Hematopoietic multipotent progenitor cell treated with erythropoietin and hydrocortisone succinate and interleukin-3 and kit ligand, for 17 days (in vitro differentiated cells): ENCODE measurements around the gene GBE1.
A peak's percentile ranks its signal among the peaks of the same experiment; 100 is the strongest.
"Not testable (repeated sequence)": the region's sequence is repeated elsewhere in the genome, so short reads cannot be mapped to it uniquely, and the experiment has no call there.

ENCODE experiments used
- DNase-seq: peaks from one replicate; pipeline ENCODE4 v3.0.0-alpha.2; 2015; ENCODE audit warnings: low spot score

The GBE1 gene

DNA sequence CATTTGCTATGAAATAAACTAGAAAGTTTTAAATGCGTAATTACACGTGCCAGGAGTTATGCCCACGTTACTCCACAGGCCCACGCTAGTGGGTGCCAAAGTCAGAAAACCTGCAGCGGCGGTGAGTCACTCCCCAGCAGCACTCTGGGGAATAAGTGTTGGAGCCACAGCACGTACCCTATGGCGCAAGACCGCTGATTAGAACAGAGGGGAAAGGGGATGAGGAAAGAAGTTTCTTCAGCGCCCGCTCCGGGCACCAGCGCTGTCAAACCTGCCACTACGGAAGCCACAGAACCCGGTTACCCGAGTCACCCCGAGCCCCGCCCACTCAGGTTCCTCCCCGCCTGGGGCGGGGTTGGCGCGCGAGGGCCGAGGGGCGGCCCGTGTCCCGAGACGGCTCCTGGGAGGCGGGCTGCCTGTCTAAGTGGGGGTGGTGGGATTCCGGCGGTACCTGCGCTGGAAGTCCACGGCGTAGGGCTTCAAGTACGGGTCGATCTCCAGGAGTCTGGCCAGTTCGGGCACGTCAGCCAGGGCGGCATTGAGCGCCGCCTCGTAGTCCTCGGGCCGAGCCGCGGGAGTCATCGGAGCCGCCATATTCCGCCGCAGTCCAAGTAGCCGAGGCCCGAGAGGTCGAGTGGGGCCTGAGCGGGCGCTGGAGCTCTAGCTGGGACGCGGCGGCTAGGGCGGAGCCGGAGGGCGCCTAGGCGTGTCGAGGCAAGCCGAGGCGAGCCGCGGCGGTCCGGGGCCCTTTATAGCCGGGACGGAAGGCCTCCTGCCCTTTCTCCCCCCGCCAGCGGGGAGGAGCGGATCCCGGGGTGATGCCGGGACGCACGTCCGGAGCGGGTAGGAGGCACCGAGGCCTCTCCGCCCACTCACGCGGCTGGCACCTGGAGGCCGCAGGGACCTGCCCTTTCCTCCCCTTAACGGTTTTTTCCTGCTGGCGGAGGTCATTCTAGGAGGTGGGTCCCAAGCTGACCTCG is at the start of gene GBE1:
TSS of gene GBE1 (minus strand) at position 722 of the 980 bp plus-strand sequence. CDS start at position 594, 128 bp downstream.
- peak; percentile 87 for DNase-seq

DNA sequence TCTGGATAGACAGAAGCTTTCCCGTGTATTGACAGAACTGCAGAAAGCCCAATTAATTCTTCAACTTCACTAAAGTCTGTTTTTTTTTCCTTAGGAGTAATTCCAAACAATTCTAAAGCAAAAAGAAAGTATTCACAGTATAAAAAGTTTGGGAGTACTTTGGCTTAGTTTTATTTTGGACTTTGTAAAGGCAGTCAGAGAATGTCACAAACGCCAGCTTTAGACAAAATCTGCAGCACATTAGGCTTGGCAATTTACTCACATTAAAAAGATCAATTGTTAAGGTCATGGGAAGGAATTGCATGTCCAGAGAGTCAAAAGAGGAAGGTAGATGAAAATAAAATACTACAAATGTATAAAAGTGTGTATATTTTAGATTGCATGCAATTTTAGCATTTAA is 47.5 kb upstream of the GBE1 start:
- DNase-seq = no peak

DNA sequence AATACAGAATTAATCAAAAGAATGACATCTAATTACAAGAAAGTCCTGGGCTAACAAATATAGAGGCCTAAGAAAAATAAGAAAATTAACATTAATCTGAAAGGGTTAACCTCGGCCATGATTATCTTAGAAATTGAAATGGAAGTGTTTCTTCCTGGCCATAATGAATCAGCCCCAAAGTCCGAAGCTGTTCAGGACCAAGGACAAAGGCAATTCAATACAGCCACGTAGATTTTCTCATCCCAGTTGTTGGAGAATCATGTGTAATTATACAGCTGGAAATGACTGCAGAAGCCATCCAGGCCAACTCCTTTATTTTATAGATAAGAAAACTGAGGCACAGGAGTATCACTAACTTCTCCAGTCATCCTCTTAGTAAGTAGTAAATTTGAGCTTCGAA is 38.0 kb upstream of the GBE1 start:
- no peak for DNase-seq

DNA sequence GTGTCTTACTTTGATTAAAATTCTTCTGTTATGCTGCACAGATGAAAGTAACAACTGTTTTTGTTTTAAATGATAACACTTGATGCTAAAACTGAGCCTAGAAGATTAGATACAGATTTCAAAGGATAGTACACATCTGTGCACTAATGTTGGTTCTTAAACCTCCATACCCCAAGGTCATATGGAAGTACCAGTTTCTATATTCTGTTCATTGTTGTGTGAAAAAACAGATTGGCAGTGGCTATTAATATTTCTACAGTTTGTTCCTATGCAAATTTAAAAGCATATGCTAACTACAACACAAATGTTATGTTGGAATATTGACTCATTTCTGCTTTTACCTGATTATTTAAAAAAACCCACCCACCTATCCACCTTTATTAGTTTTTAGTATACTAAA is 32.0 kb upstream of the GBE1 start:
- no peak for DNase-seq

DNA sequence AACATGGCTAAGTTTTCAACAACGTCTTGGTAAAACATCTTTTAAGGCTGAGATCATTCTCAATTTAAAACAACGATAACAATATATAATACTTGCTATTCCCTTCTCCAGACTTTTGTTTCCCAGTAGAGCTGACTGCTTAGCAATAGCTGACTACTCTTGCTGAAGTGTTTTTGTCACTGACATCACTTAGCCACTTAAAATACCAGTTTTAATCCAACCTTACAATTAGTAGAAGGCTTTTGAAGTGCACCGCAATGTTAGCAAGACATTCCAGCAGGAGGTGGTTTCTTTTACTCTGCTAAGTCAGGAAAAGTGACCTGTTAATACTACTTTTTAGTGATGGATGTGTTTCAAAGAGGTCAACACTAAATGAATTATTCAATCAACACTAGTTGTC is 28.7 kb upstream of the GBE1 start:
- DNase-seq = no peak

DNA sequence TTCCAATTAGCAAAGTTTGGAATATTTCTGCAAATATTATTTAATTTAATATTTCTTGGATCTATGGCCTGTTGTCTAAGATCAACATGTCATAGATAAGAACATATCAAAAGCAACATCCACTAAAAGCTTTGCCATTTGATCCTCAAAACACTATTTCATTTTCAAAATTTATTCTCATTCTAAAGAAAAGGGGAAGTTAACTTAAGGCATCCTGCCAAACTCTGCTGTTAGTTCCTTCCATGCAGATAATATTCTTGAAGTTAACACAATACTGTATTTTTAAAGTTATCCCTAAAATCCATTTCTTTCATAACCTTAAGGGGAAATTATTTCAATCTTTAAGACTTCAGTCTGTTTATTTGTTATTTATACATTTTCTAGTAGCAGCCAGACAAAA is 28.2 kb upstream of the GBE1 start:
- DNase-seq = no peak

DNA sequence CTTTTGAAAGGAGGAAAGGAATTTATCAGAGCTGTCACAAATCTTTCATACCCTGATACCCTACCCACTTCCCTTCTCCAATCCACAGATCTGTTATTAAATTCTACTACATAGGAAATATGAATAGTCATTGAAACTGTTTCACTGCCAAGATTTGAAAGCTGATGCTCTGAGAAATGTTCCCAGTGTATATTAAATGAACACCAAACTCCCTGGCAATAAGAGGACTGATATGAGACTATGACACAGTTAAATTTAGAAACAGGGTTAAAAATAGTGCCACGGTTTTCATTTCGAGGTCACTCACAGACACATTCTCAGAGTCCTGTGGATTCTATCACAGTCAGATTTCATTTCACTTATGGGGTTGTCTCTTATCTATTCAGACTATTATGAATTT is 27.2 kb upstream of the GBE1 start:
- no peak for DNase-seq

DNA sequence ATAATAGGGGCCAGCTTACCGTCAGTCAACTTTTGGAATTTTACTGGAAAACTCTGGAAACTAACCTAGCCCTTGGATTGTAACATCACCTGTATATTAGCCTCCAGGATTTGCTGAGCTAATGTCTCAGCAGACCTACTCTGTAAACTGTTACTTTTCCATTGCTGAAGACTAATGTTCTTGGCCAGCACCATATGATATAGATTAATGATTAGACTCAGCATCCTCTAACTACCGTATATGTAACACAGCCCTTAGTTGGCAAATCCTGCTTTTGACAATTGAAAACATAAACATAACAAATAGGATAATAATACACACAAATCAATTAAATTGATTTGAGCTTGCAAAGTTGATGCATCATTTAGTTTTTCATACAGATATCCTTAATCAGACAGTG is 26.6 kb upstream of the GBE1 start:
- no peak for DNase-seq

DNA sequence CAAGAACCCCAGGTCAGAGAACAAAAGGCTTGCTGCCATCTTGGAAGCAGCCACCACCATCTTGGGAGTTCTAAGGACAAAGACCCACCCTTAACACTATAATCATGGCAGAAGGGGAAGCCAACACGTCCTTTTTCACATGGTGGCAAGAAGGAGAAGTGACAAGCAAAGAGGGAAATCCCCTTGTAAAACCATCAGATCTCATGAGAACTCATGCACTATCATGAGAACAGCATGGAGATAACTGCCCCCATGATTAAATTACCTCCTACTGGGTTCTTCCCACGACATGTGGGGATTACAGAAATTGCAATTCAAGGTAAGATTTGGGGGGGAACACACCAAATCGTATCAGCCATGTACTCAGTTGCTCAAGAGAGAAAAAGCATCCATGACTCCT is 21.1 kb upstream of the GBE1 start:
- no peak for DNase-seq

DNA sequence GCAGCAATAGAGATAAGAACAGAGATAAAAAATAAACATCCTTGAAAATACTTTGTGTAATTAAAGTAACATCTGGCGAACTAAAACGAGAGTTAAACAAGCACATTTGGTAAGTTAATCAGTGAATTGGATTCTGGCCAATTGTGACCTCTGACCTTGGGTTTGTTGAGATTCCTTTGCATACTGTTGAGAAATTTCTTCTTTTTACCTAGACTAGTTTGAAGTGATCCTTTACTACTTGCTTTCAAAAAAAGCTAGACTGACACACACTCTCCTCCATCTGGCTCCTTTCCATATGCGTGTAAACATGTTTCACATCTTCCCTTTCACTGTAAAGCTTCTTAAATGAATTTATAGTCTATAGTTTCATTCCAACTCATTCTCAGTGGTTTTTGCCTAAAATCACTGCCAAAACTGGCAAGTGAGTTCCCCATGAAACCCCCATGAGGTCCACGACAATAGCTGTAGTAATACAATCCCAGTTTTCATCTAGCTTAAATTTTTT is 17.3 kb upstream of the GBE1 start:
- DNase-seq = no peak

DNA sequence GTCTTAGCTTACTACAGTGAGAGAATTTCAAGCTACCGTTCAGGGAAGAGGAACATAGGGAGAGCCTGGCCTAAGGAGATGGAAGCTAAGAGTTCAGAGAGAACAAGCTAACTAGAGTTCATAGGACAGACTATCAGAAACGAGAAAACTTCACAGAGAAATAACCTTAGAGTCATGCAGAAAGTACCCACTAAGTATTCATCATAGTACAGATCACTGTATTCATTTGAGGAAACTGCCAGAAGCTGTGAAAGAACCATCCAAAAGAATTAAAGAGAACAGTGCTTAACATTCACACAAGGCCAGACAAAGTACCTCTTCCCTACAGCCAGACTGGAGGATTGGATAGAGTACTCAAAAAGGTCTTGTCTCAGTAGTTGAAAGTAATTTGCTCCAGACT is 15.2 kb upstream of the GBE1 start:
- no peak for DNase-seq

DNA sequence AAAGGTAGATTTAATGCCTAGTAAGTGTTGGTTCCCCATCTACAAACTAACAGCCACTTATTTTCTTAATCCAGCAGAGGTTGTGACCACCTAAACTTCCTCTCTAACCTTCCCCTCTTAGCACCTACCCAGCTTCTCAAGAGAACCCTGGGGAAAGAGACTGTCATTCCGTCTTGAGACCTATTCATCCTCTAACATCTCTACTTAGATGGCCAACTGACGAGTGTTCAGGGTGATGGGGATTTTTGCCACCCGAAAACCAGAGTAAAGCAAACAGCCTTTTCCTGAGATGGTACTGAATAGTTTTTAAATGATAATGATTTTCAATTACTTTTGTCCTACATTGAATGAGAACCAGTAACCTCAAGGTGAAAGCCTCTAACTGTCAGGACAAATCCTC is 9.3 kb upstream of the GBE1 start:
- no peak for DNase-seq

DNA sequence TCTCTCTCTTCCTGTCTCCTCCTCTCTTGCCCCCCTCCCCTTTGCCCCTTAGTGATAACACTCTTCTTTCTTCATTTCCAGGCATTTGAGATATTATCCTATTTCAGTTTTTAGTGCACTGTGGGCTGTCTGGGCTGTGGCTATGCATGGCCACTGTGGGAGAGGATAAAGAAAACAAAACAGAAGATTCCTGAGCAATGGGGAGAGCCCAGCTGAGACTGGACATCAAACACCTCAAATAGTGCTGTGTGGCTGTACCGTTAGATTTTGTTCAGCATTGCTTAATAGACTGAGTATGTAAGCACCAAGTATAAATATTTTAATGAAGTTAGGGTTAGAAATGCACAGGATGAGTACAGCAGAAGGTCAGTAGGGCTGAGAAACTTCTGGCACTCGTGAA is 7.9 kb upstream of the GBE1 start:
- no peak for DNase-seq

DNA sequence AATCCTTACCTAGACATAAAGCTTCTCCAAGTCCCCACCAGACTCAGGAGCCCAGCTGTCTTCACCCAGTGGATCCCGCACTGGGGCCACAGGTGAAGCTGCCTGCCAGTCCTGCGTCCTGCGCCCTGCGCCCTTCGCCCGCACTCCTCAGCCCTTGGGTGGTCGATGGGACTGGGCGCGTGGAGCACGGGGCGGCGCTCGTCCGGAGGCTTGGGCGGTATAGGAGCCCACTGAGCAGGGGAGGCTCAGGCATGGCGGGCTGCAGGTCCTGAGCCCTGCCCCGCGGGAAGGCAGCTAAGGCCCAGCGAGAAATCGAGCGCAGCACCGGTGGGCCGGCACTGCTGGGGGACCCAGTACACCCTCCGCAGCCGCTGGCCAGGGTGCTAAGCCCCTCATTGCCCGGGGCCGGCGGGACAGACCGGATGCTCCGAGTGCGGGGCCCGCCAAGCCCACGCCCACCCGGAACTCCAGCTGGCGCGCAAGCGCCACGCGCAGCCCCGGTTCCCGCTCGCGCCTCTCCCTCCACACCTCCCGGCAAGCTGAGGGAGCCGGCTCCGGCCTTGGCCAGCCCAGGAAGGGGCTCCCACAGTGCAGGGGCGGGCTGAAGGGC is 5.9 kb upstream of the GBE1 start:
- not testable (repeated sequence) for DNase-seq

DNA sequence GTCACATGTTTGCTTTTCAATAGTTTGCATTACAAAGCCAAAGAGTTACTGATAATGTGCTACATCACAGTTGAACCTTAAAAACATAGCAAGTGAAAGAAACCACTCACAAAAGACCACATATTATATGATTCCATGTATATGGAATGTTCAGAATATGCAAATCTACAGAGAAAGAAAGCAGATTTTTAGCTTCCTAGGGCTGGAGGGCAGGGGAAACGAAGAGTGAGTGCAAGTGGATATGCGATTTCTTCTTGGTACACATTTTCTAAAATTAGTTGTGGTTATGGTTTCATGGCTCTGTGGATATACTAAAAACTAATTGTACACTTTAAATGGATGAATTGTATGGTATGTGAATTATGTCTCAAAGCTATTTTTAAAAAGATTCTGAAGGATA is 4.0 kb upstream of the GBE1 start:
- no peak for DNase-seq

DNA sequence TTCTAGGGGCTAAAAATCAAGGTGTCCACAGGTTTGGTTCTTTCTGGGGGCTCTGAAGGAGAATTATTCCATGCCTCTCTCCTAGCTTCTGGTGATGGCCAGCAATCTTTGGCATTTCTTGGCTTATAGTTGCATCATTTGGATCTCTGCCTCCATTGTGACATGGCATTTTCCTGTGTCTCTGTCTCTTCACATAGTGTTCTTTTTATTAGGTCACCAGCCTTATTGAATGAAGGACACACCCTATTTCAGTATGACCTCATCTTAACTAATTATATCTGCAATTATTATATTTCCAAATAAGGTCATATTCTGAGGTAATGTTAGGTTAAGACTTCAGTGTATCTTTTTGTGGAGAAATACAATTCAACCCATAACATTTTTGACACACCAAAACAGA is 3.2 kb upstream of the GBE1 start:
- DNase-seq = no peak

DNA sequence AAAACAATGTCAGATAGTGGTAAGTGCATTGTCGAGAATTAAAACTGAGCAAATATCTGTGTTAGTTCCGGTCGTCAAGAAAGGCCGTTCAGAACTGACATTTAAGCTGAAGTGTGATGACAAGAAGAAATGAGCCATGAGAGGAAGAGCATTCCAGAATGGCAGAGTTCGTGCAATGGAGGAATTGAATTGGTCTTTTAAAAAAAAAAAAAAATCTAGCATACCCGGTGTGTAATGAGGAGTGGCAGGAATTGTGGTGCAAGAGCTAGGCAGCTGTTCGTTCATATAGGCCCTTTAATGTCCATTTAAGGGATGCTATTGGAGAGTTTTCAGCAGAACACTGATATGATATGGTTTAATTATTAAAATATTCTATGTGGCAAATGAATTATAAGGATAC is 2.6 kb upstream of the GBE1 start:
- no peak for DNase-seq

DNA sequence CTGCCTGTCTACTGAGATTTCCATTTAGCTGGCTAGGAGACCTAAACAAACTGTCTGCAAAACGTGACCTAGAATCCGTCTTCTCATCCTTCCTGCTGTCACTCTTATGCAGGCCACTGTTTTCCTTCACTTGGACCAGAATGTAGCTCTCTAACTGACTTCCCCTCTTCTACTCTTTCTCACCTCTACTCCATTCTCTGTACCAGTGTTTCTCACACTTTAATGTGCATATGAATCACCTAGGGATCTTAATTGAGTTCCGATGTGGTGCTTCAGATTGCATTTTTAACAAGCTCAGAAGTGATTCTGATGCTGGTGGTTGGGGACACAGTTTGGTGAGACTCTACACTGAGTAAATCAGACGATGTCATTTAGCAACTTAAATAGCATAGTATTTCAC is 1.6 kb upstream of the GBE1 start:
- no peak for DNase-seq

DNA sequence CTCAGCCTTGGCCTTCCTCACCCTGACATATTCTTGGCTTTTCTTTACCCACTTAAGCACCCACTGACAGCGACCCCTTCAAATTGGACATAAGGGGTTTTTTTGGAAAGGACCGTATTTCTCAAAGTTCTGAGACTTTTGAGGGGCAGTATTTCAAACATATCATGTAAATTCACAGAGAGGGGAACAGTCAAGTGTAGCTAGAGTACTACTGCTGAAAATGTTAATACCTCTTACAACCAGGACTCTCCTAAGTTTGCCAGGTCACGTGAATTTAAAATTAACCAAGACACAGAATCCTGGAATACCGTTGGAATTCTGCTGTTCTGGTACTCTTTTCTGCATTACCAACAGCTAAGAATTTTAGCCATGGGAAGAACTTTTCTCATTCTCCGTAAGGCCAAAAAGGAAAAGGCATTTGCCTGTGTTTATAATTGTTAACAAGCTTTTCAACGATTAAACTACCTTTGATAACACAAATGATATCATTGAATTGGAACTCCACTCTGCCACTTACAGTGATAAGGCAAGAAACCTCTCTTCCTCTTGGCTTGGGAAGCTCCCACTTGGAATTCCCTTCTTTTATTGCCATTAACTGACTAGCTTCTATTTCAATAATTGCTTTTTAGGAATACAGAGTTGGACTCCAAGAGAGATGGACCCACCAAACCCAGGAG is 597 bp upstream of the GBE1 start:
- DNase-seq = no peak

DNA sequence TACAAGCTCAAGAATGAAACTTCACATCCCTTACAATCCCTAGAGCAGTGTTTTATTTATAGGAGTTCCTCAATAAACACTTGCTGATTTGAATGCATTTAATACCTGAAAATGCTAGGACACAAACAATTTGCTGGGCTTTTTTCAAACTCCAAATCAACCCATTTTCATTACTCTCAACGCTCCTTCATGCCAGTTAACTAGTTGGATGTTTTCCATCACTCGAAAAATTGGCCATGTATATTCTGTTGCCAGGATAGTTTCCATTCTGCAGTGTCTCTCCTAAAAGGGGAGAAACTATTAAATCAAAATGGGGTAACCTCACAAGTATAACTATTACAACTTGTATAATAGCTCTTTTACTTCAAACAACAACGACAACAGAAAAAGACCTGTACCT is 1.2 kb downstream of the GBE1 start:
- DNase-seq = no peak

DNA sequence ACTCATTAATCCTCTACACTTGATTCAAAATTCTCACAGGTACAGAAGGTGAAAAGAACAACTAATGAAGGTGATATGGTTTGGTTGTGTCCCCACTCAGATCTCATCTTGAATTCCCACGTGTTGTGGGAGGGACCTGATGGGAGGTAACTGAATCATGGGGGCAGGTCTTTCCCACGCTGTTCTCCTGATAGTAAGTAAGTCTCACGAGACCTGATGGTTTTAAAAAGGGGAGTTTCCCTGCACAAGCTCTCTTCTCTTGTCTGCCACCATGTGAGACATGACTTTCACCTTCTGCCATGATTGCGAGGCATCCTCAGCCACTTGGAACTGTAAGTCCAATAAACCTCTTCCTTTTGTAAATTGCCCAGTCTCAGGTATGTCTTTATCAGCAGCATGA is 2.7 kb downstream of the GBE1 start:
- not testable (repeated sequence) for DNase-seq

DNA sequence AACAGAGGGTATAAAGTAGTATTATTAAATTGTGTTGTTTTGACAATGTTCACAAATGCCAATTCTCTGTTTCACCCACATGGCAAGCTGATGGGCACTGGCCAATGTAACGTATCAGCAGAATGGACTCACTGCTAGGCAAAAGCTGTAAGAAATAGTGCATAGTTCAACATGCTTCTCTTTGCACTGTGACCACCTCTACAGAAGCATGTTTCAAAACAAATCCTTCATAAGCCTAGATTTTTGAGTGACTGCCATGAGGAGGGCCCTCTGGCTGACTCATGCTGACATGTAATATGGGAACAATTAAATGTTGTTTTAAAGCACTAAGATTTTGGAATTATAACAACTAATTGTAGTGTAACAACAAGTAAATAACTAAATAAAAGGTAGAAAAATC is 3.2 kb downstream of the GBE1 start:
- no peak for DNase-seq
